GM19452 (cell line): ENCODE results near the gene ARHGAP22.

ENCODE experiments used
- ATAC-seq: cut with Tn5 transposase; IDR thresholded peaks from one replicate; pipeline ENCODE4 v1.9.1; 2021; ENCODE audit not compliant: unreplicated experiment

Gene ARHGAP22

GRCh38 chr10:48535416-48536155, 69.3 kb downstream of the ARHGAP22 start:
- ATAC-seq: no peak

GRCh38 chr10:48533951-48534720, 70.7 kb downstream of the ARHGAP22 start:
- no peak for ATAC-seq

GRCh38 chr10:48533540-48533939, 71.3 kb downstream of the ARHGAP22 start:
- ATAC-seq: no peak

- ATAC-seq: no peak
These were observed 73.4 kb downstream of the ARHGAP22 start for GRCh38 chr10:48531486-48531885.

- ATAC-seq: no peak
These were observed 75.5 kb downstream of the ARHGAP22 start for GRCh38 chr10:48529331-48529730.

GRCh38 chr10:48527756-48528155, 77.1 kb downstream of the ARHGAP22 start:
- no peak for ATAC-seq

GRCh38 chr10:48526846-48527505, 77.9 kb downstream of the ARHGAP22 start:
- no peak for ATAC-seq

- ATAC-seq: no peak
These were observed 78.7 kb downstream of the ARHGAP22 start for GRCh38 chr10:48526011-48526821.

- ATAC-seq: no peak
These were observed 79.8 kb downstream of the ARHGAP22 start for GRCh38 chr10:48525113-48525512.

GRCh38 chr10:48523820-48524758, 80.8 kb downstream of the ARHGAP22 start:
- ATAC-seq: no peak

GRCh38 chr10:48523212-48523819, 81.6 kb downstream of the ARHGAP22 start:
- ATAC-seq: no peak

GRCh38 chr10:48522011-48522765, 82.7 kb downstream of the ARHGAP22 start:
- ATAC-seq: no peak

GRCh38 chr10:48520594-48520993, 84.3 kb downstream of the ARHGAP22 start:
- no peak for ATAC-seq

- no peak for ATAC-seq
These were observed 84.7 kb downstream of the ARHGAP22 start for GRCh38 chr10:48520184-48520506.

GRCh38 chr10:48519481-48520183, 85.2 kb downstream of the ARHGAP22 start:
- ATAC-seq: no peak

- ATAC-seq: no peak
These were observed 85.9 kb downstream of the ARHGAP22 start for GRCh38 chr10:48518986-48519385.

GRCh38 chr10:48517911-48518811, 86.7 kb downstream of the ARHGAP22 start:
- ATAC-seq: no peak
